C4-2B (cell line): ENCODE measurements around the gene LTBR.

Experiments used
- ZFX ChIP-seq: fragments of 450-650 bp; IDR thresholded peaks from 2 replicates; pipeline ENCODE4 v1.6.1; 2017
- TF ChIP-seq, protein P1 (sequence below): fragments of 450-650 bp; conservative IDR thresholded peaks from 2 replicates; pipeline ENCODE4 v1.5.1; 2017; ENCODE audit warnings: mild to moderate bottlenecking

DNA sequence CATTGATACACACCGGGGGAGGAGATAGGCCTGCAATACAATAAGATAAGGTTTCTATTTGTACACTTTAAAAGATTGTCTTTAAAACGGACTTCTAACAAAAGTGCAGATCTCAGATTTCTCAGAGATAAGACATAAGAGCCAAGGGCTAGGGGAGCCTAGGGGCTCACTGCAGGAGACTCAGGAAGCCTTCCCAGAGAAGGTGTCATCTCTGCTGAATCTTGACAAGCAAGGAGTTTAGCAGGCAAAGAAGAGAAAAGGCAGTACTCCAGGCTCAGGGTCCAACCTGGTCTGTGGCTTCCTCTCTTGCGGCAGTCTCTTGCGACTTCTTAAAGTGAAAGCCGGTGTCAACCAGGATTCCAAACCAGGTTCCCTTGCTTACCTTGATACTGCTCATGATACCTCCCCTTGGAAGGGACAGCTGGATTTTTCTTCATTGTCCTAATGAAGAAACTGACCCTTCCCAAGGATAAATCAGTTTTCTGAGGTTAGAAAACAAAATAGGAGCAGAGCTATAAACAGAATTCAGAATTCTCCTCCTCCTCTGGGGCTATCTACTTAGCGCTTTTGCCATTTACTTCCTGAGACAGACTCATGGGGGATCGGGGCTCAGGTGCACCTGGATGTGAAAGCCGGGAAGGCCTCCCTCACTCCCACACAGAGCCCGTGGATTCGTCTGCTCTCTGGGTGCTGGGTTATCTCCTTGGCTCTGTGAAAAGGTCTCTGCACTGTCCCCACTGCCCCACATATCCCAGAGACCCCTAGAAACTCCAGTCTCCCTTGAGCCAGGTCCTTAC lies 6.9 kb upstream of the LTBR start:
- TF ChIP-seq, protein P1, sequence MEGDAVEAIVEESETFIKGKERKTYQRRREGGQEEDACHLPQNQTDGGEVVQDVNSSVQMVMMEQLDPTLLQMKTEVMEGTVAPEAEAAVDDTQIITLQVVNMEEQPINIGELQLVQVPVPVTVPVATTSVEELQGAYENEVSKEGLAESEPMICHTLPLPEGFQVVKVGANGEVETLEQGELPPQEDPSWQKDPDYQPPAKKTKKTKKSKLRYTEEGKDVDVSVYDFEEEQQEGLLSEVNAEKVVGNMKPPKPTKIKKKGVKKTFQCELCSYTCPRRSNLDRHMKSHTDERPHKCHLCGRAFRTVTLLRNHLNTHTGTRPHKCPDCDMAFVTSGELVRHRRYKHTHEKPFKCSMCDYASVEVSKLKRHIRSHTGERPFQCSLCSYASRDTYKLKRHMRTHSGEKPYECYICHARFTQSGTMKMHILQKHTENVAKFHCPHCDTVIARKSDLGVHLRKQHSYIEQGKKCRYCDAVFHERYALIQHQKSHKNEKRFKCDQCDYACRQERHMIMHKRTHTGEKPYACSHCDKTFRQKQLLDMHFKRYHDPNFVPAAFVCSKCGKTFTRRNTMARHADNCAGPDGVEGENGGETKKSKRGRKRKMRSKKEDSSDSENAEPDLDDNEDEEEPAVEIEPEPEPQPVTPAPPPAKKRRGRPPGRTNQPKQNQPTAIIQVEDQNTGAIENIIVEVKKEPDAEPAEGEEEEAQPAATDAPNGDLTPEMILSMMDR: no peak; the same call in 1 of the 2 replicates
- no peak for TF ChIP-seq ZFX
